GM13977 (cell line): ENCODE results near the gene UTP20.

Experiments
- DNase-seq: peaks from one replicate; pipeline ENCODE4 v3.0.0; 2012; ENCODE audit warnings: low spot score
- in situ Hi-C: fragments of 300-500 bp; cut with MboI; formaldehyde crosslinking; loops from one replicate; pipeline ENCODE4 v1.12.0; 2022; ENCODE audit warnings: low sequenced_read_pairs, low pct_unique_long_range_greater_than_20kb, mixed read lengths, inconsistent platforms; ENCODE audit not compliant: unreplicated experiment
- TF ChIP-seq, protein P1 (sequence below): IDR thresholded peaks from 2 replicates; pipeline ENCODE4 v1.5.1; 2012; ENCODE audit warnings: mild to moderate bottlenecking, control low read depth; ENCODE audit not compliant: insufficient read depth; ENCODE audit errors: extremely low read depth, missing control alignments

Gene UTP20

DNA sequence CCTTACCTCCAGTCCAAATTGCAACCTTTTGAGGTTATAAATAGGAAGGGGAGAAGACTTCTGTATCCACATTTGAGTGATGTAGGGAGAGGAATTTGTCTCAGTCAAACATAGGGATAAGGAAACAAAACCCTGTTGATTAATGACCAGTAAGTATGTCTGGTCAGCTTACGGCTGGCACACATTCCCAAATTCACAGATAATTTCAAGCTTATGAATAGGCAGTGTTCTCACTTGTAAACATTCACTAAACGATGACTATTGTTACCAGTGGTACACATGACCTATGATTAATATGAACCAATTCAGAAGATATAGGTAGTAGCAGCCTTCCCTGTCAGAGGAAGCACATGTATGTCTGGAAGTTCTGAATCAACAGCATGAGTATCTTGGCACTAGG is 36.8 kb upstream of the UTP20 start:
- no peak for DNase-seq
- in situ Hi-C loops: no loop called here
- TF ChIP-seq, protein P1, sequence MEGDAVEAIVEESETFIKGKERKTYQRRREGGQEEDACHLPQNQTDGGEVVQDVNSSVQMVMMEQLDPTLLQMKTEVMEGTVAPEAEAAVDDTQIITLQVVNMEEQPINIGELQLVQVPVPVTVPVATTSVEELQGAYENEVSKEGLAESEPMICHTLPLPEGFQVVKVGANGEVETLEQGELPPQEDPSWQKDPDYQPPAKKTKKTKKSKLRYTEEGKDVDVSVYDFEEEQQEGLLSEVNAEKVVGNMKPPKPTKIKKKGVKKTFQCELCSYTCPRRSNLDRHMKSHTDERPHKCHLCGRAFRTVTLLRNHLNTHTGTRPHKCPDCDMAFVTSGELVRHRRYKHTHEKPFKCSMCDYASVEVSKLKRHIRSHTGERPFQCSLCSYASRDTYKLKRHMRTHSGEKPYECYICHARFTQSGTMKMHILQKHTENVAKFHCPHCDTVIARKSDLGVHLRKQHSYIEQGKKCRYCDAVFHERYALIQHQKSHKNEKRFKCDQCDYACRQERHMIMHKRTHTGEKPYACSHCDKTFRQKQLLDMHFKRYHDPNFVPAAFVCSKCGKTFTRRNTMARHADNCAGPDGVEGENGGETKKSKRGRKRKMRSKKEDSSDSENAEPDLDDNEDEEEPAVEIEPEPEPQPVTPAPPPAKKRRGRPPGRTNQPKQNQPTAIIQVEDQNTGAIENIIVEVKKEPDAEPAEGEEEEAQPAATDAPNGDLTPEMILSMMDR: no peak

DNA sequence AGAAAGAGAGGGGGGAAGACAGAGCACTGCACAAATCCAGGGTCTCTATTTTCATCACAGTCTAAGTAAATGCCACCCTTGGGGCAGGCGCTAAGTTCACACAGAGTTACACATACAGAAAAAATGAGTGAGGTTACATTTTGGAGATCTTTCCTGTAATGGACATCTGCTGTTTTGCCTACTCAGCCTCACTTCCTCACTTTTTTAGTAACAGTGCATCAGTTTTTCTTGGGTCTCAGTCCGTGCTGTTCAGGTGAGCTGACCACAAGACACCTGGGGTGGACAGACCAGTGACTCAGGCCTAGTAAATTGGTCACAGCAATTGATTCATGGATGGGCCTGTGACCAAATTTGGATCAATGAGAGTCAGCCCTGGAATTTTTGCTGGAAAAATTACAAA is 36.3 kb upstream of the UTP20 start:
- TF ChIP-seq, protein P1: no peak
- in situ Hi-C loops: no loop called here
- DNase-seq: no peak

DNA sequence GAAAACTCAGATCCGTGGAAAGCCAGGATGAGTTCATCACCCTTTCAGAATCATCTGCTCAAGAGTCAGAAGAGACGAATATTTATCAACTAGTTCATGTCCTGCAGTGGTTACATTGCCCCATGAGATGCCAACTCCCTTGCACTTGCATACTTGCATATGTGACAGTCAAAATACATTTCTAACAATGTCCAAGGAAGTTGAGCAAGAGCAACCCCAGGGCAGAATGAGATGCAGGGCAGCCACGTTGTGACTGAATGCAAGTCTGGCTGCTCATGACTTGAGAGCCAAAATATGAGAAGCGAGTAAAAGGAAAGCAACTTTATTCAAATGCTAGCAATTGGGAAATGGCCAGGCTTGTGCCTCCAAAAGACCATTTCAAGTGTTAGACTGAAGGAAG is 23.6 kb upstream of the UTP20 start:
- no peak for DNase-seq
- in situ Hi-C loops: no loop called here
- TF ChIP-seq, protein P1: no peak

DNA sequence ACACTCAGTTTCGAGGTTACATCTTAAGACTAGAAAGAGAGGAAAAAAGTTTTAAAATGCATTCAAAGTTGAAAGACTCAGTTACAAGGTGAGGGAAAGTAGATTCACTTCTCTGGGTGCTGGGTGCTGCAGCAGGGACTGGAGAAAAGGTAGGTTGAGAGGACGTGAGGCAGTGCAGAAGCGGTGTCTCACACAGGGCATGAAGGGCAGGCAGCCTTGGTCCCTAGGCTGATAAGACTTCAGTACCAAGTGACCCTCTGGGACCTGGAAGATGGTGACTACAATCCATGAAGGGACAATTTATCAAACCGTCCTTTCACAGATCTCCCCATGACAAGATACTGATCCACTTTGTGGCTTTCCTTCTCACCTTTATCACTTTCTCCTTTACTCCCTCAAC is 22.5 kb upstream of the UTP20 start:
- TF ChIP-seq, protein P1: no peak
- no peak for DNase-seq
- in situ Hi-C loops: no loop called here

DNA sequence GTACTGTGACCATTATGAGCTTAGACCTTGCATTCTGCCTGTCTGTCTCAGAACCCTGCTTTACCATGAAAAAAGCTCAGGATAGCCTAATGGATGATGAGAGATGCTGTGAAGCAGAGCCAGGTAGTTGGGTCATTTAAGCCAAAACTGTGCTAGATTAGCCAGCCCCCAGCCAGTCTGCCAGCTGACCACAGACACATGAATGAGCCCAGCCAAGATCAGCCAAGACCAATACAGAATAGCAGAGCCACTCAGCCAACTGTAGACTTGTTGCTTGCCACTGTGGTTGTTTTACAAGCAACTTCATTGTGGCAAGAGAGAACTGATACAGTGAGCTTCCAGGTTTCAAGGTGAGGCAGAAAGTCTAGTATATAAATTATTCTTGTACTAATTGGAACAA is 12.8 kb upstream of the UTP20 start:
- TF ChIP-seq, protein P1: no peak
- DNase-seq: no peak
- in situ Hi-C loops: no loop called here

DNA sequence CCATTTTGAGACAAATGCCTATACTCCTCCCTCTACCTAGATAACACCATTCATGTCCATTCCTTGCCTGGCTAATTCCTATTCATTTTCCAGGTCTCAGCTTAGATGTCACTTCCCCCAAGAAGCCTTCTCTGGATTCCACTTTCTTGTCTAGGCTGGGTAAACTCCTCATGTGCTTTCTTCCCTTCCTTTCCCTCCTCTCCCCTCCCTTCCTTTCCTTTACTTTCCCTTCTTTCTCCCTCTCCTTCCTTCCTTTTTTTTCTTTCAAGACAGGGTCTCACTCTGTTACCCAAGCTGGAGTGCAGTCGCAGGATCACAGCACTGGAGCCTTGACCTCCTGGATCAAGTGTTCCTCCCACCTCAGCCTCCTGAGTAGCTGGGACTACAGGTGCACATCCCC is 3.5 kb upstream of the UTP20 start:
- in situ Hi-C loops: no loop called here
- no peak for DNase-seq
- TF ChIP-seq, protein P1: no peak

DNA sequence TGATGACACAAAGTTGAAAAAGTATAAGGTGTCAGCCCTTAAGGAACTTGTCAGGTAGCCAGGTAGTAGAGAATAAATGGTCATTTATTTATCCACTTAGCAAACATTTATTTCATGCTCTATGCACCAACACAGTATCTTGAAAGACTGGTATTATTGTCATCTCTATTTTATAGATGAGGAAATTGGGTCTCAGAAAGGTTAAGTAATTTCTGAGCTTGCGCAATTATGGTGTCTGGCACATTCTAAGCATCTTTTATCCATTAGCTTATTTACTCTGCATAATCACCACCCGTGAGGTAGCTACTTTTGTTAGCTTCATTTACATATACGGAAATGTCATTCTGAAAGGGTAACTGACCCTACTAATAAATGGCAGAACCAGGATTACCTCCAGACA is 2.5 kb upstream of the UTP20 start:
- DNase-seq: no peak

More for the DNA sequence above, 2.5 kb upstream of the UTP20 start:
- in situ Hi-C loops: no loop called here
- TF ChIP-seq, protein P1: no peak
